GM18867 (cell line): ENCODE data around the gene SNX13.

Experiments used
- ATAC-seq: cut with Tn5 transposase; IDR thresholded peaks from one replicate; pipeline ENCODE4 v1.9.1; 2021; ENCODE audit warnings: mild to moderate bottlenecking, moderate library complexity; ENCODE audit not compliant: unreplicated experiment

Gene SNX13

GRCh38 chr7:17792075-17792936 lies 148.0 kb downstream of the SNX13 start:
- ATAC-seq: no peak

GRCh38 chr7:17787257-17787656 lies 153.0 kb downstream of the SNX13 start:
- no peak for ATAC-seq

DNA sequence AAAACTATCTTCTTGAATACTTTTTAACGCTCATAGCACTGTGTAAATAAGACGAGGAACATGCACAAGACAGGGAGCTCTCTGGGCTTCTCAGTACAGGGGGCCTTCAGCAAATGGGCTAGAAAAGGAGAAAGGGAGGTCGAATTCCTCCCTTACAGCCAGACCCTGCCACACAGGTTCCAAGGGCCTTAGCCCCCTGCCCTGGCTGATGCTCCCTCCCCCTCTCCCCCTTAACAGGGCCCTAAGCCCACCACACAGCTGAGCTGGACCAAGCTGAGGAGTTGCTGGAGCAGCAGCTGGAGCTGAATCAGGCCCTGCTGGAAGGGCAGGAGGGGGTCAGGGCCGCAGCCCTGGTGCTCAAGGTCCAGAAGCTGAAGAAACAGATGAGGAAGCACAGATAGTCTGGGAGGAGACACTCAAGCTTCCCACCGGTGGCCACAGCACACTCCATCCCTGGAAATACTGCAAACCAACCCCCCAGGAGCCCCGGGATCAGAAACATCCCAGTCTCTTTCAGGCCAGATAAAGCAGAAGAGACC lies 153.9 kb downstream of the SNX13 start:
- no peak for ATAC-seq

DNA sequence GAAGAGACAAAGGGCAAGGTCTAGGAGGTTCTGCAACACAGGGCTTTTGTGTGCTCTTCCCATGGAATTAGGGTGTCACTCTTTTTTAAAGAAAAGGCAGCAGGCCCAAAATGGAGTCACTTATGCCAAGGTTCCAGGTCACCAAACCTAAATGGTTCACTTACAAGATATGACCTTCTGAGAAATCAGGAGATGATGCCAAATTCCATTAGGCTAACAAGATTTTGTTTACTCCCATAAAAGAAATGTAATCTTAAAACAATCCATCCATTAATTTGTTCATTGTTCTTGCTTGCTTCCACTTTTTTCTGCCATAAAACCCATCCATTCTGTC lies 158.1 kb downstream of the SNX13 start:
- ATAC-seq: no peak

- ATAC-seq: no peak
Observed at GRCh38 chr7:17781491-17782215, 158.6 kb downstream of the SNX13 start.

GRCh38 chr7:17779381-17779780 lies 160.9 kb downstream of the SNX13 start:
- no peak for ATAC-seq

DNA sequence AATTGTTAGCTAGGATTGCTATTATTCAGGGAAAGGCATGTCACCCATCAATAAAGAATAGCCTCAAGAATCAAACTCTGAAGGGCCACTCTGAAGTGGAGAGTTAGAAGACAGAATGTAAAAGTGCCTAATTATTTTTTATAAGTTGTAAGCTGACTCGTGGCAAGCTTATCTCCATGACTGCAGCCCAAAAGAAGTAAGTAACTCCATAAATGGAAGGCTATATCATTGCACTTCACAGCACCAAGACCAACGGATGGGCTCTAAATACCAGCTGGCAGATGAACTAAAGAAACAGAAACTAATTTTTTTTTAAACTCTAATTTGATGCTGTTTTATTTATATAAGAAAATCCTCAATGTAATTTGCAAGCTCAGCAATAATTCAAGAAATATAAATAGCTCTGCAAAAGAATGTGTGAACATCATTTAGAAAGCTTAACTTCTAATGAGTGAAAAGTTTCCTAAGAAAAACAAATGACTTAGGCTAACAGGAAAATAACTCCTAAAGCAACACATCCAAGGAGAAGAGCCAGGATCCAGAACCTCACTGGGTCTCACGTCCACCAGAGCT lies 165.5 kb downstream of the SNX13 start:
- ATAC-seq: no peak

GRCh38 chr7:17774248-17774647 lies 166.0 kb downstream of the SNX13 start:
- ATAC-seq: no peak

DNA sequence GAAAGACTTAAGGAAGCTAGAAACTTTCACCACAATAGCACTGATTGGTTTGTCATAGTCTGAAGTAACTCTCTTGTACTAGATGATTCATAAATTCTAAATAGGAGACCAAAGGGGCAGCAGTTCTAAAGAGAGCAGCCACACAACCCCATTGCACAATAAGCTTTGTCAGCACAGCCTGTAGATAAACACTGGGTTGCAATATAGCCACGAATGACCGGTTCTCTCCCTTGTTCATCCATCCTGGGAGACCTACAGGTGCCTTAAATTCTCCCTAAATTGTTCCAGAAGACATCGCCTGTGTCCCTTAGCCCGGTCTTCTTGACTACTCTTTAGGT lies 167.0 kb downstream of the SNX13 start:
- no peak for ATAC-seq

DNA sequence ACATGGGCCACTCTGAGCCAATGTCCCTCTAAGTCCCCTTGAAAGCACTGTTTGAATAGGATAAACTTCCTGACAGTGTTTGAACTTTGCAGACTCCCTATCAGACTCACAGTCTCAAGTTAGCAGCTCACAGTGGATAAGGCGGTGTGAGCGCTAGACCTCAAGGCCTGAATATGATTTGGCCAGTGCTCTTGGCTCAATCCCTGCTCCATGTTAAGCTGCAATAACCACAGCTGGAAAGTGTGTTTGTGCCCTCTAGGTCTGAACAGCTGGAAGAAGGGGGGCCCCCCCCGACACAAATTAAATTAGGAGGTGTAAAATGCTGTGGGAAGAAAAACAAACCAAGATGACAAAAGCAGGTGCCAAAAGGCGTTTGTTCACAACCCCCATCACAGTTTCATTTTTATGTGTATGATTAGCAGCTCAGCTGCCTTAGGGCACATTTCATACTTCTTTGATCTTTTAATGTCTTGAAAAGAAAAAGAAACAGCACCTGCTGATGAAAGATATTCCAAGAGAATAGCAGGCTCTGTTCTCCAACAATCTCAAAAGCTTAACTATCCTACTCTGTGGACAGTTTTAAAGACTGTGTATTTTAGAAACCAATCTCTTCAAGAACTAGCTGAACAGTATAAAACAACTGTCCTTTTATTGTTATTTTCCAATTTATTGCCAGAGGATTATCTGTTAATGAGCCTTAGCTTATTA lies 167.6 kb downstream of the SNX13 start:
- ATAC-seq: peak; percentile 33

DNA sequence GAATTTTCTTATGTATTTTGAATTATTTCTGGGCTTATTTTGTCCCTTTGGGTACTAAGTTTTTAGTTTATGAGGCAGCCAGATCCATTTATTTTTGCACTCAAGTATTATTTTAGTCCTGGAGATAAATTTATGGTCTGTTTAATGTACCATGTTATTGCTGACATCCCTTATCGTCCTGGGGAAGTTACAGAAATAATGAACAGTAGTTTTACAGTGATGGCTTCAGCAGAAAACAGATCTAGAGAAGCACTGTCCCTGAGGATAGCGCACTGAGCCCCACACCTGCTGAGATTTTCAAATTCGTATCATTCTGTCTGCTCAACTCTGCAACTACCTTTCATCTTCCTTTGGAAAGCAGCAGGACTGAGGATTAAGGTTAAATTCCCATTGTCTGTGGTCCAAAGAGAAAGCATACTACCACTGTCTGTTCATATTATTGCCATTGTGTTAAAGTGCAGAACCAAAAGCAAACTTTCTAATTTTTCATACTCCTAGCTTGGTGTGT lies 168.3 kb downstream of the SNX13 start:
- ATAC-seq: no peak

GRCh38 chr7:17770710-17771375 lies 169.5 kb downstream of the SNX13 start:
- ATAC-seq: peak; percentile 55

DNA sequence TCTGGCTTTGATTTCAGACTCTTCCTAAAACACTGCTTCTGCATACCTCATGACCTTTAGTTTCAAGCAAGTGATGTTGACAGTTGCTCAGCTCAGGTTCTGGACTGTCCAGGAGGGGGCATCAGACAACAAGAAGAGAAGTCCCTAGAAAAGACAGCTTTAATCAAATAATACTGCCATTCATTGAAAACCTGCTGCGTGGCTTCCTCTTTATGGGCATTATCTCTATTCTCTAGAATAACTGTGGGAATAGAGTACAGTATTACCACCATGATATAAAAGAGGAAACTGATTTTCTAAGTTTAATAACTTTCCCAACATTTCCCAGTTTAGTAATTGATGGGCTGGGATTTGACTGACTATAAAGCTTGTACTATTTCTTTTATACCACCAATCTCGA lies 170.4 kb downstream of the SNX13 start:
- ATAC-seq: peak; percentile 69

- ATAC-seq: no peak
Observed at GRCh38 chr7:17758008-17758407, 182.3 kb downstream of the SNX13 start.

DNA sequence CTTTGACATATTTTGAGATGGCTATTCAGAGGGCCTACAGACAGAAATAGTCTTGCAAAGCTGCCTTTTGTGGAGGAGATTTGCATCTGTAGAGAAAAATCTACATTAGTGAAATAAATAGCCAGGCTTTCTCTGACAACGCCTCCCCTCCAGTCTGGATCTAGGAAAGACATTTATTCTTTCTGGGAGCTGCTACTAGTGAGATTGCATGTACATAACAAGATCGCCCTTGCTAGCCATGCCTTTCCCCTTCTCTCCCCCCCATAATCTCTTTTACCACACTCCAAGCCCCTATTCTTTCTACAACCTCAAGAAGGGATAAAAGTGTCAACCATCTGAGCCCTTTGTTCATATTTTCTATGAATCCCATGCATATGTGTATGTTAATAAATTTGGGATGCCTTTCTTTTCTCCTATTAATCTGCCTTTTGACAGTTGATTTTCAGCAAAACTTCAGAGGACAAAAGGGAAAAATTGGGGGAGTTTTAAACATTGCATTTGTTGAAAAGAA lies 194.2 kb downstream of the SNX13 start:
- no peak for ATAC-seq

GRCh38 chr7:17745610-17746009 lies 194.7 kb downstream of the SNX13 start:
- peak; percentile 54 for ATAC-seq

DNA sequence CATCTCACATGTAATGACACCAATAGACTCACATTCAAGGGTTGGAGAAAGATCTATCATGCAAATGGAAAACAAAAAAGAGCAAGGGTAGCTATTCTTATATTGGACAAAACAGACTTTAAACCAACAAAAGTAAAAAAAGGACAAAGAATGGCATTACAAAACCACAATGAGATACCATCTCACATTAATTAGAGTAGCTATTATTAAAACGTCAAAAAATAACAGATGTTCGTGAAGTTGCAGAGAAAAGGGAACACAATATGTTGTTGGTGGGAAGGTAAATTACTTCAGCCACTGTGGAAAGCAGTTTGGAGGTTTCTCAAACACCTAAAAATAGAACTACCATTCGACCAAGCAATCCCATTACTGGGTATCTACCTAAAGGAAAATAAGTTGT lies 197.0 kb downstream of the SNX13 start:
- ATAC-seq: no peak

DNA sequence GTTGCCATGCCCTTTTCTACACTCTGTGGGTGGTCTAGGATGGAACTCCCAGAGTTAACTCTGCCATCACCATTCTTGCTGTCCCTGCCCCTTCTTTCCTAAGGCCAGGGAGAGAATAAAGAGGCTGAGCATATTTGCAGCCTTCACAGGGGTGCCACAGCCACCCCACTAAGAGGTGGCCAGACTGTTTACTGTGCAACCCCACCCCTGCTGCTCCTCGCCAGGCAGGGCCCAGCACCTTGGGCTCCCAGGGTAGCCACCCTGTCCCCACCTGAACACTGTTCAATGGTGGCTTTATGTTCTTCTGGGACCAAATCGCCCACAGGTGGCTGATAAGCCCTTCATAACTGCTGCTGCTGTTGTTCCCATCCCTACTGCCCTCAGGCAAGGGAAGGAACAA lies 198.9 kb downstream of the SNX13 start:
- no peak for ATAC-seq
